Activated CD8-positive, alpha-beta memory T cell treated with anti-CD3 and anti-CD28 coated beads for 48 hours (primary cell): ENCODE measurements around the gene OR52D1.

Experiments
- DNase-seq, 3 experiments: peaks; one replicate each; pipeline ENCODE4 v3.0.0-alpha.2; 2020; ENCODE audit warnings: low read depth in 2 of 3, low spot score in 2 of 3

The OR52D1 gene

DNA sequence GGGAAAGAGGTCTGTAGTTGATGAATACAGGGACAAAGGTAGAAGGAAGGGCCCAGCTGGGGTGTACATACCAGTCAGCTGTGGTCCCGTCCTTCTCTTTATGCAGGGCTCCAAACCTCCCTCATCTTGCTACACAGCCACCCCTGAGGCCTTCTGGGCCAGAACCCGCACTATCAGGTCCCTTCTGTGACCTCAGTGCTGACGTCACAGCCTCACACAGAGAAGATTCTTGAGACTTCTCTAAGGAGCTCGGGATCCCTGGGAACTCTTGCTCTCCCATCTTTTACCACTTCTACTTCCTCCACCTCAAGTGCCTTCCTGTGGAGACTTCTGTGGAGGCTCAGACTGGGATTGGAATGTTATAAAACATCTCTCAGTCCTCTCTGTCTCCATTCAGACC is 21.3 kb downstream of the OR52D1 start, which contains the start of gene UBQLN3:
Gene UBQLN3, minus strand, starts transcription at position 155 of the 400 bp plus-strand sequence. CDS start 399 bp downstream, outside the sequence.
- DNase-seq: no peak

DNA sequence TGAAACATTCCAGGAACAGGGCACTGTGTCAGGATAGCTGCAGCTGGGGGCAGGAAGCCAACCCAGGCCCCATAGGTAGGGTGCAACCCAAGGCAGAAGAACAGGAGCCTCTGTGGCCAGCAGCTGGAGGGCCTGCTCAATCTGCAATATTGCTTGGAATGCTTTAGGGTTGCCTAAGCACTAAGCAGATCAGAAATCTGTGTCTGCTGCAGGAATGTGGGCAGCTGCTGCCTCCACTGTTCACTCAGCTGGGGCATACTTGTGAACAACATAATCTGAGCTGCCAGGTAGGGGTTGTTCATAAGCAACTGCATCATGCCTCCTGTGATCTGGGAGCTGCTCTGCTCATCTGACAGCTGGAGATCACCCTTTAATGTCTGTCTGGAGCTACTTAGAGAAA is 26.4 kb downstream of the OR52D1 start:
- DNase-seq: no peak

DNA sequence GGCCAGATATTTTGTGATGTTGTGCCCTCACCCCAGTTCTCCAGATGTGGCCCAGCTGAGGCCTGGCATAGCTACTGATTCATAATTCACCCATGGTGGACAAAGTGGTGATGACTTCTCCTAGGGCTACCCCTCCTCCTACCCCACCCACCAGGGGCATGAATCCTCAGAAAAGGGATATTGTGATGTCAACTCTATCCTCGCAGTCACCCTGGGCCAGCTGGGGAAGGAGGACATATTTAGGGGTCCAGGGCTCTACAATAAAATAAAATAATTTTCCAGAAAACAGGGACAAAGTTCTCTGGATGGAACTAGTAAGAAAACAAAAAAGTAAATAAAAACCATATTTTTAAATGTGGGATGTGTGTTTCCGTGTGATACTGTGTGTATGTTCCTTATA is 28.1 kb downstream of the OR52D1 start, which contains the start of gene UBQLNL:
Gene UBQLNL, minus strand, starts transcription at position 101 of the 400 bp plus-strand sequence. CDS start 258 bp downstream, outside the sequence.
- no peak for DNase-seq

DNA sequence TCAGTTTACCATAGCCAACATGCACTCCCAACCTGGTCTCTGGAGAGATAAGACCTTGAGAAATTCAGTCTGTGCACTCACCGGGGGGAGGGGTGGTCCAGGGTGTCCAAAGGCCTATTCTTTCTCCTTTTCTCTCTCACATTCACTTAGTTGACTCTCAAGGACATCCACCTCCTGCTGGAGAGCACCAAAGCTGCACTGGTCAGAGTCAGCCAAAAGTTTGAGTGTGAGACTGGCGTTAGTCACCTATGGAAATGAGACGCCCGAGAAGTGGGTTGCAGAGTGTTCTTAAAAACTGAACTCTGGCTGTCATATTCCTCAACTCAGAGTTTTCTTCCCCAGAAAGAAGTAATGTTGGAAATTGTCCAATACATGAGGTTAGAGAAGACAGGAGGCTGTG is 33.1 kb downstream of the OR52D1 start:
- no peak for DNase-seq

DNA sequence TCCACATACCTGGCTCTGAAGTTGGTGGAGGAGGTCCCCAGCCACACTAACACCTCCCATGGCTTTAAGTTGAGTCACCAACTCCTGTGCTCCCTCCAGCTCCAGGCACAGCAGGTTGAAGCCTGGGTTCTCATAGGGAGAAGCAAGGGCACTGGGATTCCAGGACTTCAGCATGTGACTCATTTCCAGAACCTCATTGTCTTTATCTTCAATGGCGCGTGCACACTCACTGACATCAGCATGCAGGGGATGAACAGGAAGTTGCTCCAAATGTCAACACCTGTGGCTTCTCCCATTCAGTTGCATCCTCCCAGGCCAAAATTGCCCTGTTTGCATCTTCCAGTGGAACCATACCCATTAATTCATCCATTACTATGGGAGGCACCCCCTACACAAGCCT is 33.8 kb downstream of the OR52D1 start:
- DNase-seq: no peak

DNA sequence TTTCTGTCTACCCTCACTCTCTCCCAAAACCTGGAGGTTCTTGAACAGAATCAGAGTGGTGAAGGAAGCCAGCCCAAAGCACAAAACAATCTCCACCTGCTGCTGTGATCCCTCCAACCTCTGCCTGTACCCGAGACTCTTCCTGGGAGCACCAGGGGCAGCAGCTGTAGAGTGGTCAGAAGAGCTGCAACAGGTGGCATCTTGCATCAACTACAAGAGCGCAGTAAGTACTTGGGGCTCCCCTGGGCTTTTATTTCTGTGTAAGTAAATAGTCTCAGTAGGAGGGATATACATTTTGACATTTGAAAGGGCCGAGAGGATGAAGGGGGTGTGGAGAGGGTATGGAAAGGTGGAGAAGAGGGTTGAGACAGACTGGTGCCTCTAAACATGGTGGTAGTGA is 36.3 kb downstream of the OR52D1 start:
- no peak for DNase-seq

DNA sequence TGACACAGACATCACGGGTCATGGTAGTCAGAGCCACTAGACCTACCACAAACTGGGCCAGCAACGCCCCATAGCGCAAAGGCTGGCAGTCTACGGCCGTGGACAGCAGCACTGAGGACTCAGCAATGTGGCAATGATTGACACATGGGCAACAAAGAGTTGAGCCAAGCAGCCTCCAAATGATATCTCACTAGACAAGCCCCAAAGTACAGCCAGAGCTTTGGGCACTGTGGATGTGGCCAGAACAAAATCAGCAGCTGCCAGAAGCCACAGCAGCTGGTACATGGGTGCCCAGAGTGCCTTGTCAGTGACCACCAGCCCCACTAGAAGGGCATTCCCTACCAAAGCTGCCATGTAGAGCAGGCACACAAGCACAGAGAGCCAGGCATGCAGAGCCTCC is 39.2 kb downstream of the OR52D1 start:
- DNase-seq: no peak

DNA sequence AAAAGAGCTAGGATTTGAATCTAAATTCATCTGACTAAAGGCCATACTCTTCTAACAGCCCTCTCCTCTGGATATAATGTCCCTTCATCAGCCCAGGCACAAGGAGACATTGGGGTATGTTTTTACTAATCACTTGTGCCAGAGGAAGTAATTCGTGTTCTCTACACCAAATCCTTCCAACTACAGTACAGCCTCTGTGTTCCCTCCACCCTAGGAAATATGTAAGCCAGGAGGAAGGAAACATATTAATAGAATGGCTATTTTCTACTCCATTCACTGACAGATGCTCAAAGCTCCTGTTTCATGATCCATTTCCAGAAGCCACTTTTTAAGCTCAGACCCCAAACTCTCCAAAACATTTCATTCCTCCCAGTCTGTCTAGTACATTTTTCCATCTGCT is 40.0 kb downstream of the OR52D1 start:
- no peak for DNase-seq

DNA sequence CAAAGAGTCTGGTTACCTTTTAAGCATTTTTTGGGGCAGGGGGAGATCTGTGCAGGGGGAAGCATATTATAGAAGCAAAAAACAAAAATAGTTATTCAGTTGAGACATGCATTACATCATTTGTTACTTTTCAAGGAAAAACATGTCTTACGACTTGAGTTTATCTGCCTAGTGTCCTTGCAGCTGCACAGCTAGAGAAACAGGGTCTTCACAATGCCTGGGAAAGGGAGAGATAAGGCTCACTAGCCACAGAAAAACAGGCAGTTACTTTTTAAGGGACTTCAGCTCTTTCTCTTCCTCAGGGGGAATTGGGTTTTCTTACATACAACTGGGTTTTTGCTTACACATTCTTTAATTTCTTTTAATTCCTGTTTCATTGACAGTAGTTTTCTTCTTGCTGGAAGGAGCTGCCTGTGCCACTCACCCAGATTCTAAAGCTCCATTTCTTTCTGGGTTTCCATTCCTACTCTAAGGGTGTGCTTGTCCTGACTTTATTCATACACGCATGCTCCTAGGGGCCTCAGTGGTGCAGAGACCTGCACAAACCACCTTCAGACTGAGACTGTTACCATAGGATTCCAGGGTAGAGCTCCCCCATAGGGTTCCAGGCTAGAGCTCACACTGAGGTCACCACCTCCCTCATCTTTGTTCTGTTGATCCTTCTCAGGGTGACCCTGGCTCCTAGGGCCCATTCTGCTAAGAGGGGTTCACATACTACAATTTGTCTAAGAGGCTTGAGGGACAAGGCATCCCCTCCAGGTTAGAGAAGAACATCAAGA is 42.8 kb downstream of the OR52D1 start:
- no peak for DNase-seq

DNA sequence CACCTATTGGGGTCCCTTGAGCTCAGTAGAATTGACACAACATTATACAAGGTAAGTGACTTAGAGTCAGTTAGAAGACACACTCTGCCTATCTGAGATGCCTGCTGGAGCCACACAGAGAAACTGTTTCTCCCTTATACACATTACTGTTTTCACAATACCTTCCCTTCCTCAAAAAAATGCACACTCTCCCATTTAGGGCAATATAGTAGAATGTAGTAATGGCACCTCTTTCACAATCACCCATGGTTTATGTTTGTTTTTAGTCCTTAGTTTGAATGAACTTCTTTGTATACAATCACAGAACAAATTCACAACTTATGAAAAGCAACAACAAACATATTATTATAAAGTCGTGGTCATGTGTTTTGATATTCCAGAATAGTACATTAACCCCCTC is 45.6 kb downstream of the OR52D1 start:
- no peak for DNase-seq

DNA sequence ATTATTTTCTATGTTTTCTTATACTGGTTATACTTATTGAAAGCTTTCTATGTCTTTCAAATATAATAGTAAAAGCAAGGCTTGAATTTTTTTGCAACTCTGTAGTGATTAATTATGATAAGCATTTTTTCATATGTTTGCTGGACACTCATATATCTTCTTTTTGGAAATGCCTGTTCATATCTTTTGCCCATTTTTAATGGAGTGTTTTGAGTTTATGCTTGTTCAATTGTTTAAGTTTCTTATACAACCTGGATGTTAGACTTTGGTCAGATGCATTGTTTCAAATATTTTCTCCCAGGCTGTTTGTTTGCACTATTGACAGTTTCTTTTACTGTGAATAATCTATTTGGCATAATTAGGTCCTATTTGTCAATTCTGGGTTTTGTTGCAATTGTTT is 48.0 kb downstream of the OR52D1 start:
- DNase-seq: no peak
